HS-5 (cell line): Measurements from ENCODE around the gene RSRC2.
A peak's percentile ranks its signal among the peaks of the same experiment; 100 is the strongest.
"Not testable (repeated sequence)": the region's sequence is repeated elsewhere in the genome, so short reads cannot be mapped to it uniquely, and the experiment has no call there.

Experiments
- DNase-seq: peaks from one replicate; pipeline ENCODE4 v3.0.0-alpha.2; 2012; ENCODE audit warnings: low read depth

The RSRC2 gene

GRCh38 chr12:122526683-122527477 is at the start of gene RSRC2, which contains the start of gene KNTC1:
TSS of gene RSRC2 (minus strand) at chr12:122526936. CDS start at chr12:122526853, 83 bp downstream.
TSS of gene KNTC1 (plus strand) at chr12:122527249. CDS start at chr12:122530064, 2,815 bp downstream.
- peak; percentile 99 for DNase-seq

- DNase-seq: no peak
Observed at GRCh38 chr12:122571821-122572220, 45.1 kb upstream of the RSRC2 start.

GRCh38 chr12:122570006-122570405 is 43.3 kb upstream of the RSRC2 start:
- peak; percentile 35 for DNase-seq

- DNase-seq: no peak
Observed at GRCh38 chr12:122569288-122569687, 42.6 kb upstream of the RSRC2 start.

GRCh38 chr12:122566816-122567215 is 40.1 kb upstream of the RSRC2 start:
- DNase-seq: not testable (repeated sequence)

GRCh38 chr12:122563361-122563760 is 36.6 kb upstream of the RSRC2 start:
- no peak for DNase-seq

GRCh38 chr12:122560138-122560537 is 33.4 kb upstream of the RSRC2 start:
- DNase-seq: no peak

GRCh38 chr12:122558745-122559641 is 32.3 kb upstream of the RSRC2 start:
- no peak for DNase-seq

- DNase-seq: no peak
Observed at GRCh38 chr12:122547330-122547729, 20.6 kb upstream of the RSRC2 start.

- DNase-seq: no peak
Observed at GRCh38 chr12:122545855-122546254, 19.1 kb upstream of the RSRC2 start.

- DNase-seq: no peak
Observed at GRCh38 chr12:122544537-122544936, 17.8 kb upstream of the RSRC2 start.

GRCh38 chr12:122538496-122538895 is 11.8 kb upstream of the RSRC2 start:
- no peak for DNase-seq

- DNase-seq: no peak
Observed at GRCh38 chr12:122537021-122537420, 10.3 kb upstream of the RSRC2 start.

GRCh38 chr12:122533856-122534255 is 7.1 kb upstream of the RSRC2 start:
- no peak for DNase-seq

GRCh38 chr12:122528992-122529391 is 2.3 kb upstream of the RSRC2 start:
- no peak for DNase-seq

- no peak for DNase-seq
Observed at GRCh38 chr12:122528582-122528981, 1.8 kb upstream of the RSRC2 start.

- DNase-seq: no peak
Observed at GRCh38 chr12:122527478-122527944, 775 bp upstream of the RSRC2 start.

- no peak for DNase-seq
Observed at GRCh38 chr12:122523846-122524718, 2.7 kb downstream of the RSRC2 start.

- DNase-seq: no peak
Observed at GRCh38 chr12:122523280-122523679, 3.5 kb downstream of the RSRC2 start.

GRCh38 chr12:122520676-122521075 is 6.1 kb downstream of the RSRC2 start:
- no peak for DNase-seq

- DNase-seq: no peak
Observed at GRCh38 chr12:122519418-122519817, 7.3 kb downstream of the RSRC2 start.

GRCh38 chr12:122518908-122519307 is 7.8 kb downstream of the RSRC2 start:
- no peak for DNase-seq
